IMR-90 (cell line): ENCODE measurements around the gene TBC1D1. TPM values are rescaled to one million over a fixed set of nuclear protein-coding genes. Genes with fewer than 3 reads are reported as not detected.

Experiments
- ATAC-seq: fragments of 200-7000 bp; cut with Tn5 transposase; 2 replicates; pipeline ENCODE4 v1.9.1; 2020; ENCODE audit warnings: low read depth, mild to moderate bottlenecking, moderate library complexity
- BruUV-seq: library from RNA; stranded (reverse); fragments of 400-500 nt; replicated peaks from 2 replicates; lab custom pipeline; 2021; lab: Mats Ljungman, UMichigan
- CTCF ChIA-PET: fragments of 300-600 bp; formaldehyde crosslinking; extraction: SDS; loops from one replicate; lab custom pipeline; 2021; ENCODE audit warnings: antibody characterized with exemption; lab: Yijun Ruan, JAX
- POLR2A ChIA-PET: fragments of 300-600 bp; sonication (Branson Sonifier 250); formaldehyde crosslinking; loops from one replicate; lab custom pipeline; 2022; ENCODE audit warnings: antibody characterized with exemption; ENCODE audit not compliant: unreplicated experiment; lab: Charles Lee
- DNase-seq: peaks from one replicate; pipeline ENCODE4 v3.0.0; 2013
- H2AFZ ChIP-seq: replicated peaks from 2 replicates; pipeline ENCODE3; 2013; ENCODE audit warnings: low read length, mild to moderate bottlenecking; ENCODE audit not compliant: poor library complexity
- H2AK5ac ChIP-seq: 2 replicates; pipeline ENCODE4 v1.6.1; 2013; ENCODE audit warnings: low read depth, low read length, inconsistent platforms
- H2AK9ac ChIP-seq: replicated peaks from 2 replicates; pipeline ENCODE3; 2013; ENCODE audit warnings: mild to moderate bottlenecking, low read depth, low read length, moderate library complexity; ENCODE audit not compliant: poor library complexity
- H2BK120ac ChIP-seq: 2 replicates; pipeline ENCODE4 v1.6.1; 2013; ENCODE audit warnings: low read depth, low read length, inconsistent platforms
- H2BK15ac ChIP-seq: 3 replicates; pipeline ENCODE4 v1.6.1; 2013; ENCODE audit warnings: low read depth, low read length, inconsistent platforms
- H2BK20ac ChIP-seq: 2 replicates; pipeline ENCODE4 v1.6.1; 2013; ENCODE audit warnings: low read depth, mild to moderate bottlenecking, inconsistent platforms, low read length, moderate library complexity
- H2BK5ac ChIP-seq: 2 replicates; pipeline ENCODE4 v1.6.1; 2013; ENCODE audit warnings: mild to moderate bottlenecking, low read depth, low read length, inconsistent platforms; ENCODE audit not compliant: poor library complexity, severe bottlenecking
- H3K14ac ChIP-seq: replicated peaks from 2 replicates; pipeline ENCODE4 v1.6.1; 2013; ENCODE audit warnings: low read depth, low read length, inconsistent platforms
- H3K18ac ChIP-seq: 2 replicates; pipeline ENCODE4 v1.6.1; 2013; ENCODE audit warnings: low read depth, low read length, control low read depth
- H3K23ac ChIP-seq: 2 replicates; pipeline ENCODE4 v1.6.1; 2013; ENCODE audit warnings: low read depth, low read length, inconsistent platforms
- H3K27ac ChIP-seq: 2 replicates; pipeline ENCODE4 v1.5.1; 2013; ENCODE audit warnings: mild to moderate bottlenecking, control low read depth, low read length; ENCODE audit not compliant: insufficient read depth
- H3K27me3 ChIP-seq: 2 replicates; pipeline ENCODE4 v1.6.1; 2013; ENCODE audit warnings: low read length; ENCODE audit not compliant: control insufficient read depth, insufficient read depth
- H3K36me3 ChIP-seq: 2 replicates; pipeline ENCODE4 v1.6.1; 2013; ENCODE audit warnings: low read length, mixed read lengths; ENCODE audit not compliant: control insufficient read depth, insufficient read depth
- H3K4ac ChIP-seq: 2 replicates; pipeline ENCODE4 v1.6.1; 2013; ENCODE audit warnings: low read depth, low read length, inconsistent platforms
- H3K4me1 ChIP-seq: 2 replicates; pipeline ENCODE4 v1.6.1; 2013; ENCODE audit warnings: low read length, mixed read lengths; ENCODE audit not compliant: control insufficient read depth, insufficient read depth
- H3K4me2 ChIP-seq: 2 replicates; pipeline ENCODE4 v1.6.1; 2013; ENCODE audit warnings: low read depth, mild to moderate bottlenecking, control low read depth, low read length, moderate library complexity
- H3K4me3 ChIP-seq: 2 replicates; pipeline ENCODE4 v1.5.1; 2013; ENCODE audit warnings: low read depth, mild to moderate bottlenecking, control low read depth, low read length, moderate library complexity; ENCODE audit not compliant: insufficient read depth
- H3K56ac ChIP-seq: 2 replicates; pipeline ENCODE4 v1.6.1; 2013; ENCODE audit warnings: low read length, inconsistent platforms; ENCODE audit not compliant: insufficient read depth; ENCODE audit errors: extremely low read depth
- H3K79me1 ChIP-seq, 2 experiments: 2 replicates each; pipeline ENCODE4 v1.6.1; 2013; ENCODE audit warnings: low read length in 2 of 2, inconsistent platforms in 1 of 2, low read depth in 1 of 2
- H3K9ac ChIP-seq: 2 replicates; pipeline ENCODE4 v1.6.1; 2013; ENCODE audit warnings: low read depth, low read length, control low read depth
- H3K9me1 ChIP-seq: 2 replicates; pipeline ENCODE4 v1.6.1; 2013; ENCODE audit warnings: low read length, inconsistent platforms; ENCODE audit not compliant: insufficient read depth
- H3K9me3 ChIP-seq: 2 replicates; pipeline ENCODE4 v1.6.1; 2013; ENCODE audit warnings: low read length; ENCODE audit not compliant: control insufficient read depth, insufficient read depth
- H4K20me1 ChIP-seq: 2 replicates; pipeline ENCODE4 v1.6.1; 2013; ENCODE audit warnings: low read length, inconsistent platforms; ENCODE audit not compliant: insufficient read depth
- H4K5ac ChIP-seq: 2 replicates; pipeline ENCODE4 v1.6.1; 2013; ENCODE audit warnings: mild to moderate bottlenecking, low read depth, low read length, control low read depth
- H4K8ac ChIP-seq, 2 experiments: 2 replicates each; pipeline ENCODE4 v1.6.1; 2013; ENCODE audit warnings: low read depth in 2 of 2, low read length in 2 of 2, control low read depth in 1 of 2, inconsistent platforms in 1 of 2
- H4K91ac ChIP-seq: 2 replicates; pipeline ENCODE4 v1.6.1; 2013; ENCODE audit warnings: low read depth, low read length, inconsistent platforms; ENCODE audit not compliant: insufficient read depth
- BHLHE40 ChIP-seq: fragments of 150-350 bp; IDR thresholded peaks from 2 replicates; pipeline ENCODE4 v1.6.1; 2016; ENCODE audit warnings: mild to moderate bottlenecking, low read depth, low read length
- CEBPB ChIP-seq: IDR thresholded peaks from 2 replicates; pipeline ENCODE4 v1.6.1; 2012; ENCODE audit warnings: low read depth, low read length, improper control_type of control experiment
- CHD1 ChIP-seq: IDR thresholded peaks from 2 replicates; pipeline ENCODE4 v1.6.1; 2012; ENCODE audit warnings: low read depth, low read length, improper control_type of control experiment
- CTCF ChIP-seq: conservative IDR thresholded peaks from 2 replicates; pipeline ENCODE4 v1.5.1; 2012; ENCODE audit warnings: mild to moderate bottlenecking, low read depth, low read length, improper control_type of control experiment
- ELK1 ChIP-seq: fragments of 150-350 bp; IDR thresholded peaks from 2 replicates; pipeline ENCODE4 v1.6.1; 2016; ENCODE audit warnings: low read depth, mild to moderate bottlenecking, low read length, moderate library complexity, borderline replicate concordance
- FOS ChIP-seq: fragments of 150-350 bp; IDR thresholded peaks from 2 replicates; pipeline ENCODE4 v1.6.1; 2016; ENCODE audit warnings: low read depth, low read length
- MAFK ChIP-seq: IDR thresholded peaks from 2 replicates; pipeline ENCODE4 v1.6.1; 2012; ENCODE audit warnings: low read depth, low read length, improper control_type of control experiment
- MAZ ChIP-seq: IDR thresholded peaks from 2 replicates; pipeline ENCODE4 v1.6.1; 2012; ENCODE audit warnings: low read depth, mild to moderate bottlenecking, low read length, improper control_type of control experiment, moderate library complexity, borderline replicate concordance
- MXI1 ChIP-seq: IDR thresholded peaks from 2 replicates; pipeline ENCODE4 v1.6.1; 2012; ENCODE audit warnings: low read depth, mild to moderate bottlenecking, low read length, moderate library complexity, borderline replicate concordance
- NFE2L2 ChIP-seq: fragments of 150-350 bp; IDR thresholded peaks from 2 replicates; pipeline ENCODE4 v1.6.1; 2016; ENCODE audit warnings: low read depth, mild to moderate bottlenecking, low read length
- POLR2A ChIP-seq: IDR thresholded peaks from 2 replicates; pipeline ENCODE4 v1.6.1; 2012; ENCODE audit warnings: mild to moderate bottlenecking, low read depth, low read length
- RAD21 ChIP-seq: IDR thresholded peaks from 2 replicates; pipeline ENCODE4 v1.6.1; 2012; ENCODE audit warnings: low read length, improper control_type of control experiment
- RCOR1 ChIP-seq: IDR thresholded peaks from 2 replicates; pipeline ENCODE4 v1.6.1; 2012; ENCODE audit warnings: mild to moderate bottlenecking, low read length, improper control_type of control experiment; ENCODE audit not compliant: insufficient replicate concordance
- SMC3 ChIP-seq: fragments of 150-350 bp; IDR thresholded peaks from 2 replicates; pipeline ENCODE4 v1.6.1; 2016; ENCODE audit warnings: low read depth, mild to moderate bottlenecking, antibody characterized with exemption, low read length, moderate library complexity
- USF2 ChIP-seq: fragments of 150-350 bp; IDR thresholded peaks from 2 replicates; pipeline ENCODE4 v1.6.1; 2017; ENCODE audit warnings: mild to moderate bottlenecking, antibody characterized with exemption, low read length, low read depth
- WGBS, 2 experiments: methylation state at CpG; one replicate each; pipeline versions ENCODE4 v1.1.5 to v1.1.7; 2013; ENCODE audit warnings: missing lambda C conversion rate in 2 of 2; ENCODE audit not compliant: insufficient read length in 1 of 2; ENCODE audit errors: extremely low coverage in 2 of 2; 5-methylcytosine and 5-hydroxymethylcytosine counted together
- dilution Hi-C: fragments of 300-500 bp; cut with HindIII; formaldehyde crosslinking; loops from one replicate; pipeline ENCODE4 v1.14.3; 2018; ENCODE audit warnings: low sequenced_read_pairs; ENCODE audit not compliant: unreplicated experiment
- in situ Hi-C: fragments of 300-500 bp; cut with MboI; formaldehyde crosslinking; loops from 3 replicates; pipeline ENCODE4 v1.14.3; 2019; ENCODE audit warnings: low sequenced_read_pairs, inconsistent platforms, mixed read lengths
- intact Hi-C: fragments of 100-400 bp; cut with micrococcal nuclease; formaldehyde crosslinking; loops from 2 replicates; pipeline ENCODE4 v1.10.0; 2022
- polyA plus RNA-seq, 3 experiments: library from polyadenylated mRNA; depleted of rRNA; stranded (reverse); fragments of >200 nt; gene quantifications; 2 replicates each; pipeline ENCODE4 v1.2.3, GENCODE V29; 2012; ENCODE audit warnings: low replicate concordance in 1 of 3
- total RNA-seq: library from RNA; depleted of rRNA; stranded (reverse); fragments of >200 nt; gene quantifications from 2 replicates; pipeline ENCODE4 v1.2.3, GENCODE V29; 2012

Gene TBC1D1
- total and polyA plus RNA-seq, 2 of the 4 experiments (the other 2 are of a cell fraction), result 42.4 to 104 TPM

- Histone ChIP-seq H2BK15ac (no peak overlapping the region), H3K9ac (no peak overlapping the region), H2AK5ac (no peak overlapping the region), H3K4ac (no peak overlapping the region), H4K5ac (no peak overlapping the region), H2BK5ac (no peak overlapping the region), H3K4me1 (no peaks in the 10 kb centered on the region; the same call in 1 of the 2 replicates), H3K79me1 (no peaks in the 10 kb centered on the region), H3K4me2 (no peak overlapping the region), H3K9me3 (no peaks in the 10 kb centered on the region), H3K36me3 (no peaks in the 10 kb centered on the region), H3K56ac (no peak overlapping the region), H2AFZ (no peak overlapping the region), H4K8ac (no peak overlapping the region), H4K20me1 (peaks cover 5% of the 10 kb centered on the region; the same call in 1 of the 2 replicates), H3K4me3 (no peak overlapping the region), H3K9me1 (peaks cover 8% of the 10 kb centered on the region; the same call in 1 of the 2 replicates), H2BK20ac (no peak overlapping the region), H3K23ac (no peak overlapping the region), H3K18ac (no peak overlapping the region), H3K27ac (no peak overlapping the region), H3K14ac (no peak overlapping the region), H3K27me3 (peaks cover 28% of the 10 kb centered on the region), H2BK120ac (no peak overlapping the region), H2AK9ac (no peak overlapping the region), H4K91ac (no peak overlapping the region)
- intact Hi-C loops (no loop called here), in situ Hi-C loops (no loop called here), dilution Hi-C loops (no loop called here)
- no peak for TF ChIP-seq CTCF
- TF ChIP-seq MAFK, result no peak
- TF ChIP-seq ELK1, result no peak
- no peak for TF ChIP-seq USF2
- TF ChIP-seq NFE2L2, result no peak
- no peak for TF ChIP-seq FOS
- no peak for TF ChIP-seq RAD21
- no peak for TF ChIP-seq BHLHE40
- TF ChIP-seq SMC3, result no peak
- TF ChIP-seq MXI1, result no peak
- no peak for TF ChIP-seq POLR2A
- TF ChIP-seq CHD1, result no peak
- no peak for TF ChIP-seq MAZ
- no peak for TF ChIP-seq CEBPB
- TF ChIP-seq RCOR1, result no peak
- POLR2A ChIA-PET, result no interaction called here
- BruUV-seq, result no TSS peak
- no peak for ATAC-seq
- CTCF ChIA-PET, result no interaction called here
- WGBS, 2 experiments, result 90% methylated on average over 2 of the region's 9 CpGs; no CpG with 5 or more reads in 1 of the 2 experiments
- no peak for DNase-seq
Observed at GRCh38 chr4:37949636-37950426, 58.9 kb downstream of the TBC1D1 start.
